ENCODE data around the gene TOP2A.

TOP2A gene

DNA sequence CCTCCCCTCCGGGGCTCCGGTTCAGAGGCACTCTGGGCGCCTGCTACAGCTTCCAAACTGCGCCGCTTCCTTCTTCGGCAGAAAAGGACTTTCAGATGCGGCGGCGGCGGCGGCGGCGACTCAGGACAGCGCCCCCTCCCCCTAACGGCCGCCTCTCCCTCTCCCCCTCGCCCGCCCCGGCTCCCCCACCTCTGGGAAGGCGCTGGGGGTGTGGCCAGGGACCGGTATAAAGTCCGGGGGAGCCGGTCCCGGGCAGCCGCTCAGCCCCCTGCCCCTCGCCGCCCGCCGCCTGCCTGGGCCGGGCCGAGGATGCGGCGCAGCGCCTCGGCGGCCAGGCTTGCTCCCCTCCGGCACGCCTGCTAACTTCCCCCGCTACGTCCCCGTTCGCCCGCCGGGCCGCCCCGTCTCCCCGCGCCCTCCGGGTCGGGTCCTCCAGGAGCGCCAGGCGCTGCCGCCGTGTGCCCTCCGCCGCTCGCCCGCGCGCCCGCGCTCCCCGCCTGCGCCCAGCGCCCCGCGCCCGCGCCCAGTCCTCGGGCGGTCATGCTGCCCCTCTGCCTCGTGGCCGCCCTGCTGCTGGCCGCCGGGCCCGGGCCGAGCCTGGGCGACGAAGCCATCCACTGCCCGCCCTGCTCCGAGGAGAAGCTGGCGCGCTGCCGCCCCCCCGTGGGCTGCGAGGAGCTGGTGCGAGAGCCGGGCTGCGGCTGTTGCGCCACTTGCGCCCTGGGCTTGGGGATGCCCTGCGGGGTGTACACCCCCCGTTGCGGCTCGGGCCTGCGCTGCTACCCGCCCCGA lies 25.7 kb upstream of the TOP2A start, which contains the start of gene IGFBP4:
Gene IGFBP4, plus strand, starts transcription at position 255 of the 792 bp plus-strand sequence. Its CDS starts 286 bp downstream, at position 541.
- under 1% methylated on average over 79 of the region's 98 CpGs for WGBS
- peak within 1 kb of the TSS; percentile 90 for H4K91ac ChIP-seq (ENCODE audit: low read length)
- H2BK15ac ChIP-seq (ENCODE audit: low read depth, poor library complexity, severe bottlenecking), result peak within 1 kb of the TSS; percentile 100
- peak within 1 kb of the TSS; percentile 92 for H3K4me2 ChIP-seq (ENCODE audit: low read length, poor library complexity, severe bottlenecking)
- H3K18ac ChIP-seq (ENCODE audit: low read depth in 1 of 2, low read length in 2 of 2), result peak within 1 kb of the TSS; percentile 95 to 98
- no peaks in the 10 kb centered on the region for H3K9me3 ChIP-seq (ENCODE audit: control insufficient read depth, low read length)
- peak within 1 kb of the TSS; percentile 81 for H3K27ac ChIP-seq (ENCODE audit: low read length, poor library complexity, severe bottlenecking)
- H3K14ac ChIP-seq (ENCODE audit: low read length in 2 of 2), result peak within 1 kb of the TSS in 1 of 2 experiments; percentile 92
- peak within 1 kb of the TSS; percentile 95 for H2BK120ac ChIP-seq (ENCODE audit: low read depth, low read length)
- peak within 1 kb of the TSS; percentile 74 to 98 for H3K4me3 ChIP-seq (ENCODE audit: insufficient read depth in 1 of 2, low read depth in 1 of 2, low read length in 2 of 2)
- H2BK5ac ChIP-seq (ENCODE audit: low read depth, low read length, poor library complexity, severe bottlenecking), result peak within 1 kb of the TSS; percentile 81
- peak within 1 kb of the TSS; percentile 50 for H2AK5ac ChIP-seq (ENCODE audit: low read length, severe bottlenecking)
- H3K9ac ChIP-seq (ENCODE audit: low read length), result peak within 1 kb of the TSS; percentile 95
- H3K27me3 ChIP-seq (ENCODE audit: control insufficient read depth in 1 of 2, insufficient read depth in 1 of 2, low read length in 2 of 2), result no peaks in the 10 kb centered on the region
- no peaks in the 10 kb centered on the region for H3K79me1 ChIP-seq (replicated peaks; ENCODE audit: low read length, poor library complexity, severe bottlenecking)
- peak within 1 kb of the TSS; percentile 72 to 79 for H2BK12ac ChIP-seq (ENCODE audit: low read length in 2 of 2)
- peak within 1 kb of the TSS in 1 of 2 experiments; percentile 98 for H3K23ac ChIP-seq (ENCODE audit: low read length in 2 of 2)
- peaks cover 34% of the 10 kb centered on the region for H3K4me1 ChIP-seq (ENCODE audit: control insufficient read depth, insufficient read depth, low read depth, low read length)
- peak within 1 kb of the TSS; percentile 88 to 95 for H3K4ac ChIP-seq (ENCODE audit: low read depth in 1 of 2, low read length in 2 of 2)
- H4K8ac ChIP-seq (ENCODE audit: low read length), result peak within 1 kb of the TSS; percentile 98
- peaks cover 7 to 24% of the 10 kb centered on the region in 2 experiments for H3K36me3 ChIP-seq (ENCODE audit: control insufficient read depth in 1 of 2, insufficient read depth in 2 of 2, low read depth in 1 of 2, low read length in 2 of 2)
- H2AFZ ChIP-seq (ENCODE audit: low read depth, low read length), result peak within 1 kb of the TSS; percentile 84
- peak; percentile 85 for DNase-seq

DNA sequence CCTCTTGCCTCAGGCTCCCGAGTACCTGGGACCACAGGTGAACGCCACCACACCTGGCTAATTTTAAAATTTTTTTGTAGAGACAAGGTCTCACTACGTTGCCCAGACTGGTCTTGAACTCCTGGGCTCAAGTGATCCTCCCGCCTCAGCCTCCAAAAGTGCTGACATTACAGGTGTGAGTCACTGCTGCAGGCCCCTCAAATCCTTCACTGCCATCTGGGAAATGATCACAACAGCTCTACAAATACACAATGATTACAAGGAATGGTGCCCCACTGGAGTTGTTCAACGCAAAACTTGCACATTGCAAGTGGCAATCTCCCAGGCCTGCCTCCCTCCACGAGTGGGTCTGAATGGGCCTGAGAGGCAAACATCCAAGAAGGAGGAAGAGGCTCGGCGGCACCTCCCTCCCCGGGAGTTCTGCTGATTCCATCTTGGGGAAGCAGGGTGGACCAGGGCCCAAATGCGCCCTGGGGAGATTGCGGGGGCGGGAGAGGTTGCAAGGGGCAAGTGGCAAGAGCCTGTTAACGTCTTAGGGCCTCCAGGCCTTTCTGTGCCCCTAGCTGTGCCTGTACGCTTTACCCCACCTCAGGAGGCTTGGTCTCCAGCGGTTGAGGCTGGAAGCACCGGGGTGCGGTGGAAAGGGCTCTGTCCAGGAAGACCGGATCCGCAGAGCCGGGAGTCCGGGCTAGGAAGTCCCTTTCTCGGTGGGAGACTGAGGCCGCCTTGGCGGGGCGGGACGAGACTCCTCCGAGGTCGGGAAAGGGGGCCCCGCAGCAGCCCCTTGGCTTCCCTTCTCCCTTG lies 24.9 kb upstream of the TOP2A start:
- peak overlapping the region; percentile 98 for H4K8ac ChIP-seq (ENCODE audit: low read length)
- H2AK5ac ChIP-seq (ENCODE audit: low read length, severe bottlenecking), result peak overlapping the region; percentile 33
- H3K4me1 ChIP-seq (ENCODE audit: control insufficient read depth, insufficient read depth, low read depth, low read length), result peaks cover 26% of the 10 kb centered on the region
- H2BK12ac ChIP-seq (ENCODE audit: low read length in 2 of 2), result peak overlapping the region; percentile 72 to 79
- H2BK15ac ChIP-seq (ENCODE audit: low read depth, poor library complexity, severe bottlenecking), result peak overlapping the region; percentile 100
- no peak overlapping the region for H2BK5ac ChIP-seq (ENCODE audit: low read depth, low read length, poor library complexity, severe bottlenecking)
- no peaks in the 10 kb centered on the region for H3K79me1 ChIP-seq (replicated peaks; ENCODE audit: low read length, poor library complexity, severe bottlenecking)
- peak overlapping the region; percentile 36 to 67 for H3K4ac ChIP-seq (ENCODE audit: low read depth in 1 of 2, low read length in 2 of 2)
- no peaks in the 10 kb centered on the region for H3K9me3 ChIP-seq (ENCODE audit: control insufficient read depth, low read length)
- H3K27ac ChIP-seq (ENCODE audit: low read length, poor library complexity, severe bottlenecking), result peak overlapping the region; percentile 67
- WGBS, result 32% methylated on average over 26 of the region's 29 CpGs
- H3K4me3 ChIP-seq (ENCODE audit: insufficient read depth in 1 of 2, low read depth in 1 of 2, low read length in 2 of 2), result peak overlapping the region; percentile 74 to 80
- peak overlapping the region in 1 of 2 experiments; percentile 62 for H3K14ac ChIP-seq (ENCODE audit: low read length in 2 of 2)
- peak overlapping the region; percentile 61 for H2AFZ ChIP-seq (ENCODE audit: low read depth, low read length)
- peak overlapping the region; percentile 95 for H3K9ac ChIP-seq (ENCODE audit: low read length)
- DNase-seq, result peak; percentile 69
- peak overlapping the region; percentile 76 for H4K91ac ChIP-seq (ENCODE audit: low read length)
- peak overlapping the region in 1 of 2 experiments; percentile 94 for H3K23ac ChIP-seq (ENCODE audit: low read length in 2 of 2)
- no peaks in the 10 kb centered on the region for H3K27me3 ChIP-seq (ENCODE audit: control insufficient read depth in 1 of 2, insufficient read depth in 1 of 2, low read length in 2 of 2)
- peak overlapping the region; percentile 92 for H3K4me2 ChIP-seq (ENCODE audit: low read length, poor library complexity, severe bottlenecking)
- H2BK120ac ChIP-seq (ENCODE audit: low read depth, low read length), result peak overlapping the region; percentile 95
- H3K36me3 ChIP-seq (ENCODE audit: control insufficient read depth in 1 of 2, insufficient read depth in 2 of 2, low read depth in 1 of 2, low read length in 2 of 2), result peaks cover 7 to 17% of the 10 kb centered on the region in 2 experiments
- peak overlapping the region; percentile 52 to 98 for H3K18ac ChIP-seq (ENCODE audit: low read depth in 1 of 2, low read length in 2 of 2)

DNA sequence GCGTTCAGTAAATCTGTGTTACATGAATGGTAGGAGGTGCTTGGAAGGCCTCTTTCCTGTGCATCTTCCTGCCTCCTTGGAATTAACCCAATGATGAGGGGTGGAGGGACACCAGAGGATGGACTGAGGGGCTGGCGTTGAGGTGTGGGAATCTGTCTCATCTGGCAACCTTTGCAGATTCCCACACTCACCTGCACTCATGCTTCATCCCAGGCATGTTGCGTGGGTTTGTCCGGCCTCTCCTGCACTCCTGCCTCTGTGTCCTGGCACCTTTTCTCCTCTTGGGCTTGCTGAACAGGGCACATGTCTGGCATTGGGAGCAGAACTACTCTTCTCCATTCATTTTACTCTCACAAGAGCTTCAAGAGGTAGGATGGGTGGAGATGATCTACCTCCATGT lies 22.5 kb upstream of the TOP2A start:
- WGBS, result 88% methylated on average over 4 of the region's 4 CpGs

More for the DNA sequence above, 22.5 kb upstream of the TOP2A start:
- Histone ChIP-seq H3K9me3 (ENCODE audit: control insufficient read depth, low read length) (no peaks in the 10 kb centered on the region), H2AK5ac (ENCODE audit: low read length, severe bottlenecking) (no peak overlapping the region), H2BK12ac (ENCODE audit: low read length in 2 of 2) (no peak overlapping the region), H3K23ac (ENCODE audit: low read length in 2 of 2) (no peak overlapping the region), H3K4me2 (ENCODE audit: low read length, poor library complexity, severe bottlenecking) (no peak overlapping the region), H3K4ac (ENCODE audit: low read depth in 1 of 2, low read length in 2 of 2) (no peak overlapping the region), H3K27me3 (ENCODE audit: control insufficient read depth in 1 of 2, insufficient read depth in 1 of 2, low read length in 2 of 2) (no peaks in the 10 kb centered on the region), H3K9ac (ENCODE audit: low read length) (no peak overlapping the region), H2BK120ac (ENCODE audit: low read depth, low read length) (no peak overlapping the region), H2AFZ (ENCODE audit: low read depth, low read length) (no peak overlapping the region), H3K4me1 (ENCODE audit: control insufficient read depth, insufficient read depth, low read depth, low read length) (peaks cover 11% of the 10 kb centered on the region), H2BK15ac (ENCODE audit: low read depth, poor library complexity, severe bottlenecking) (no peak overlapping the region), H3K79me1 (replicated peaks; ENCODE audit: low read length, poor library complexity, severe bottlenecking) (no peaks in the 10 kb centered on the region), H4K8ac (ENCODE audit: low read length) (no peak overlapping the region), H3K14ac (ENCODE audit: low read length in 2 of 2) (no peak overlapping the region), H3K27ac (ENCODE audit: low read length, poor library complexity, severe bottlenecking) (no peak overlapping the region), H3K4me3 (ENCODE audit: insufficient read depth in 1 of 2, low read depth in 1 of 2, low read length in 2 of 2) (no peak overlapping the region), H4K91ac (ENCODE audit: low read length) (no peak overlapping the region), H3K18ac (ENCODE audit: low read depth in 1 of 2, low read length in 2 of 2) (no peak overlapping the region), H2BK5ac (ENCODE audit: low read depth, low read length, poor library complexity, severe bottlenecking) (no peak overlapping the region), H3K36me3 (ENCODE audit: control insufficient read depth in 1 of 2, insufficient read depth in 2 of 2, low read depth in 1 of 2, low read length in 2 of 2) (no peaks in the 10 kb centered on the region)
- no peak for DNase-seq
